K562 (cell line): ENCODE results near the gene EEFSEC. TPM values are rescaled to one million over a fixed set of nuclear protein-coding genes. Genes with fewer than 3 reads are reported as not detected.

Source experiments
- ATAC-seq: fragments of 200-7000 bp; cut with Tn5 transposase; 3 replicates; pipeline ENCODE4 v1.9.1; 2020; ENCODE audit warnings: moderate library complexity
- BruUV-seq: library from RNA; stranded (reverse); fragments of 400-500 nt; replicated peaks from 2 replicates; lab custom pipeline; 2021; lab: Mats Ljungman, UMichigan
- CTCF ChIA-PET: fragments of 300-600 bp; formaldehyde crosslinking; extraction: SDS; loops from one replicate; lab custom pipeline; 2021; ENCODE audit warnings: low intra/inter-chr PET ratio; lab: Yijun Ruan, JAX
- POLR2A ChIA-PET: fragments of 300-600, 350-650 bp; sonication (Branson Sonifier 250); formaldehyde crosslinking; extraction: SDS; loops from one replicate; lab custom pipeline; 2021; ENCODE audit warnings: antibody characterized with exemption, inconsistent platforms; lab: Yijun Ruan, JAX
- DNase-seq, 4 experiments: peaks; one replicate each; pipeline versions ENCODE4 v3.0.0 to v3.0.0-alpha.2; 2011 to 2018; ENCODE audit warnings: low spot score in 3 of 4, mixed read lengths in 3 of 4; ENCODE audit errors: extremely low read depth in 1 of 4
- FAIRE-seq: peaks from 2 replicates; lab custom pipeline; 2011; peaks lifted over from hg19 to GRCh38; lab: Jason Lieb, UNC
- H2AFZ ChIP-seq: 2 replicates; pipeline ENCODE4 v1.6.0; 2011; ENCODE audit warnings: low read depth, low read length, control low read depth, inconsistent platforms
- H3K27ac ChIP-seq: fragments of 200-600 bp; 3 replicates; pipeline ENCODE4 v1.8.0; 2011; ENCODE audit warnings: low read depth, mild to moderate bottlenecking, control low read depth, inconsistent platforms, low read length, moderate library complexity, mixed read lengths; ENCODE audit errors: extremely low read depth
- H3K27me3 ChIP-seq, 2 experiments: fragments of 300-600 bp in 1 of 2; 2 replicates in 1 of 2; 3 replicates in 1 of 2; pipeline versions ENCODE4 v1.6.0 to v1.8.0; 2011; ENCODE audit warnings: inconsistent platforms in 2 of 2, low read length in 2 of 2, mild to moderate bottlenecking in 1 of 2, mixed read lengths in 1 of 2, moderate library complexity in 1 of 2; ENCODE audit not compliant: control insufficient read depth in 2 of 2, insufficient read depth in 2 of 2
- H3K36me3 ChIP-seq: fragments of 300-600 bp; 3 replicates; pipeline ENCODE4 v1.8.0; 2011; ENCODE audit warnings: mild to moderate bottlenecking, low read length, inconsistent platforms; ENCODE audit not compliant: control insufficient read depth, insufficient read depth
- H3K4me1 ChIP-seq, 2 experiments: fragments of 200-600 bp in 1 of 2; replicated peaks in 1 of 2; 2 replicates in 1 of 2; 3 replicates in 1 of 2; pipeline versions ENCODE4 v1.5.1 to v1.8.0; 2011; ENCODE audit warnings: inconsistent platforms in 2 of 2, low read length in 2 of 2, mild to moderate bottlenecking in 1 of 2, mixed read lengths in 1 of 2, moderate library complexity in 1 of 2; ENCODE audit not compliant: control insufficient read depth in 2 of 2, insufficient read depth in 2 of 2
- H3K4me2 ChIP-seq: 2 replicates; pipeline ENCODE4 v1.6.1; 2011; ENCODE audit warnings: low read length, control low read depth, inconsistent platforms, mixed read lengths; ENCODE audit not compliant: insufficient read depth
- H3K4me3 ChIP-seq: fragments of 200-600 bp; sonication (generic), shearing (Covaris generic); 2 replicates; pipeline ENCODE4 v1.5.1; 2016; ENCODE audit warnings: control low read depth, inconsistent platforms
- H3K79me2 ChIP-seq: fragments of 200-600 bp; 3 replicates; pipeline ENCODE4 v1.8.0; 2011; ENCODE audit warnings: low read length, inconsistent platforms; ENCODE audit not compliant: control insufficient read depth, insufficient read depth
- H3K9ac ChIP-seq, 2 experiments: 2 replicates each; pipeline versions ENCODE4 v1.6.0 to v1.6.1; 2011; ENCODE audit warnings: low read depth in 2 of 2, low read length in 2 of 2, control low read depth in 1 of 2, inconsistent platforms in 1 of 2, mild to moderate bottlenecking in 1 of 2, mixed read lengths in 1 of 2; ENCODE audit not compliant: insufficient read depth in 1 of 2
- H3K9me1 ChIP-seq: one replicate; pipeline ENCODE4 v1.6.0; 2011; ENCODE audit warnings: inconsistent platforms, mild to moderate bottlenecking, low read length, moderate library complexity; ENCODE audit not compliant: control insufficient read depth, insufficient read depth
- H3K9me3 ChIP-seq: replicated peaks from 2 replicates; pipeline ENCODE4 v1.5.1; 2011; ENCODE audit warnings: low read depth, low read length, inconsistent platforms; ENCODE audit not compliant: control insufficient read depth, insufficient read depth
- H4K20me1 ChIP-seq: replicated peaks from 2 replicates; pipeline ENCODE4 v1.6.1; 2011; ENCODE audit warnings: low read length, inconsistent platforms, mixed read lengths; ENCODE audit not compliant: control insufficient read depth, insufficient read depth
- CEBPB ChIP-seq: fragments of 450-650 bp; IDR thresholded peaks from 2 replicates; pipeline ENCODE4 v1.6.1; 2016; ENCODE audit warnings: missing genetic modification characterization, missing compliant biosample characterization
- CEBPG ChIP-seq, 3 experiments: fragments of 200-800 bp in 1 of 3; sonication (Bioruptor generic) in 1 of 3; sonication (generic) in 1 of 3; formaldehyde crosslinking in 1 of 3; IDR thresholded peaks in 2 of 3; conservative IDR thresholded peaks in 1 of 3; 2 replicates each; pipeline versions ENCODE4 v1.6.1 to v1.8.0; 2016 to 2022; ENCODE audit warnings: missing compliant biosample characterization in 2 of 3, missing genetic modification characterization in 2 of 3, mild to moderate bottlenecking in 1 of 3, missing genetic modification reagents in 1 of 3
- CREB5 ChIP-seq: fragments of 250-450 bp; sonication (Bioruptor Pico); IDR thresholded peaks from 2 replicates; pipeline ENCODE4 v1.5.0; 2020; ENCODE audit warnings: mild to moderate bottlenecking
- LARP7 ChIP-seq: fragments of 450-650 bp; IDR thresholded peaks from 2 replicates; pipeline ENCODE4 v1.6.1; 2016
- PCBP2 ChIP-seq: fragments of 200-400 bp; formaldehyde crosslinking; IDR thresholded peaks from 2 replicates; pipeline ENCODE4 v1.6.1; 2018; ENCODE audit warnings: low read length, low read depth, mild to moderate bottlenecking, moderate library complexity; ENCODE audit not compliant: poor library complexity, severe bottlenecking
- POLR2AphosphoS5 ChIP-seq: IDR thresholded peaks from 2 replicates; pipeline ENCODE4 v1.6.1; 2011; ENCODE audit warnings: mild to moderate bottlenecking, low read depth, low read length, moderate library complexity; ENCODE audit not compliant: control insufficient read depth, insufficient read depth
- RBM39 ChIP-seq: fragments of 200-400 bp; formaldehyde crosslinking; optimal IDR thresholded peaks from 2 replicates; pipeline ENCODE3; 2018; ENCODE audit warnings: low read depth, low read length
- SMAD2 ChIP-seq: fragments of 150-350 bp; IDR thresholded peaks from 2 replicates; pipeline ENCODE4 v1.6.1; 2014; ENCODE audit warnings: low read depth, mild to moderate bottlenecking, low read length
- TAF9B ChIP-seq: fragments of 450-650 bp; IDR thresholded peaks from 2 replicates; pipeline ENCODE4 v1.6.1; 2018; ENCODE audit warnings: mild to moderate bottlenecking; ENCODE audit not compliant: partially characterized antibody
- ZBED1 ChIP-seq: IDR thresholded peaks from 2 replicates; pipeline ENCODE4 v1.6.1; 2014
- ZNF197 ChIP-seq: fragments of 200-800 bp; sonication (Bioruptor generic); IDR thresholded peaks from 2 replicates; pipeline ENCODE4 v1.6.1; 2016; ENCODE audit warnings: low read depth, missing genetic modification characterization, missing compliant biosample characterization
- ZNF23 ChIP-seq: fragments of 250-450 bp; sonication (Bioruptor Pico); IDR thresholded peaks from 2 replicates; pipeline ENCODE4 v1.4.0; 2020; ENCODE audit warnings: mild to moderate bottlenecking
- WGBS: fragments of 100-300 bp; shearing (Covaris generic); methylation state at CpG from one replicate; pipeline ENCODE4 v1.1.6; 2016; ENCODE audit warnings: low coverage, mixed read lengths; ENCODE audit not compliant: insufficient coverage; ENCODE audit errors: missing lambda C conversion rate; 5-methylcytosine and 5-hydroxymethylcytosine counted together
- in situ Hi-C: fragments of 300-500 bp; cut with MboI; formaldehyde crosslinking; loops from 4 replicates; pipeline ENCODE4 v1.15.0; 2018; ENCODE audit warnings: inconsistent platforms, mixed read lengths
- intact Hi-C: fragments of 100-400 bp; cut with micrococcal nuclease; formaldehyde crosslinking; loops from 2 replicates; pipeline ENCODE4 v1.14.2; 2022
- polyA plus RNA-seq, 8 experiments: library from polyadenylated mRNA; depleted of rRNA in 4 of 8; stranded (reverse) in 5 of 8; unstranded in 3 of 8; fragments of >200 nt; fragmentation: Nextera tagmentation in 2 of 8; fragmentation: Illumina TruSeq in 1 of 8; extraction: Ambion mirVana in 2 of 8; extraction: Trizol in 1 of 8; gene quantifications; 2 replicates each; pipeline versions ENCODE4 v1.2.1 to v1.2.3, GENCODE V29; 2011 to 2014; ENCODE audit warnings: inconsistent platforms in 1 of 8, missing spikeins in 1 of 8
- total RNA-seq, 7 experiments: library from RNA; depleted of rRNA in 6 of 7; stranded (reverse); fragments of >200 nt in 6 of 7; fragmentation: Illumina TruSeq in 2 of 7; extraction: Trizol in 2 of 7; gene quantifications; 2 replicates each; pipeline versions ENCODE4 v1.2.1 to v1.2.3, GENCODE V29; 2011 to 2021; ENCODE audit warnings: low replicate concordance in 1 of 7
- TF ChIP-seq, protein P1 (sequence below): sonication (generic); formaldehyde crosslinking; IDR thresholded peaks from 2 replicates; pipeline ENCODE4 v1.8.0; 2022; ENCODE audit warnings: mild to moderate bottlenecking, low read depth, missing genetic modification reagents

Gene EEFSEC
- total and polyA plus RNA-seq, 9 of the 15 experiments (the other 6 are each of a cell fraction or from before 2014, with no cell fraction given) = 0.35 to 11.8 (median 7.7) TPM

DNA sequence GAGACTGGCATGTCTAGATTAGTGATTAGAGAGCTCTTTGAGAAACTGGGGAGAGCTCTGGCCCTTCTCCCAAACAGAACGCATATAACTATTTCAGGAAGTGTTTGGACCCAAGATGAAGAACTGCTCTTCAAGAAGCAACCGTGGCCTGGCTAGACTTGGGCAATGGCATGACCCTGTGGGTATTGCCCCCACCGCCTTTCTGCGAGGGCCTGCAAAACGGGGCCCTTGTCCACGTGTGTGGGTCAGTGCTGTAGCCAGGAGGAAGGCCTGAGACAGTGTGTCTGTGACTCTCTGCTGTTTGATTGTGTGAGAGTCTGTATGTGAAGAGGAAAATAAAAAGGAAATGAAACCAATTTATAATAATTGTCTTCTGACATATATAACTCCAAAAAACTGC is 42.5 kb downstream of the EEFSEC start:
- FAIRE-seq = no peak
- intact Hi-C loops = no loop called here
- no peak overlapping the region for H3K4me2 ChIP-seq
- no peak overlapping the region for H2AFZ ChIP-seq
- POLR2A ChIA-PET = interaction anchor here (1.1 kb wide), 1 partner anchor 86 kb away, joined by 3 read pairs; no protein-coding TSS in a partner anchor
- H3K9me1 ChIP-seq = peaks cover 3% of the 10 kb centered on the region
- H3K27me3 ChIP-seq = no peaks in the 10 kb centered on the region
- WGBS = 70% methylated on average over 2 of the region's 6 CpGs
- no peak overlapping the region for H3K4me3 ChIP-seq
- no peak for DNase-seq
- TF ChIP-seq SMAD2 = no peak
- TF ChIP-seq PCBP2 = no peak
- peak; percentile 18; the same call in 1 of the 2 replicates for TF ChIP-seq CEBPB (tag)
- no peak for TF ChIP-seq LARP7
- no peak for TF ChIP-seq CEBPG (CRISPR knock-in tag; IDR thresholded peaks at IDR 0.05)
- TF ChIP-seq CEBPG (tag; conservative IDR thresholded peaks at IDR 0.05 in 1 of 2, IDR thresholded peaks at IDR 0.05 in 1 of 2) = peak in 1 of 2 experiments; percentile 26; a peak in 2 of 4 replicates
- CTCF ChIA-PET = no interaction called here
- in situ Hi-C loops = no loop called here
- H3K27ac ChIP-seq = 0 out of 3 replicates have a peak overlapping the region, but pooled peaks have one; percentile 22
- H3K79me2 ChIP-seq = no peaks in the 10 kb centered on the region
- peaks cover 0 to 27% of the 10 kb centered on the region in 2 experiments; a peak in 3 of 5 replicates for H3K4me1 ChIP-seq
- peaks cover 5% of the 10 kb centered on the region; the same call in 2 of the 3 replicates for H3K36me3 ChIP-seq
- BruUV-seq = no TSS peak
- H4K20me1 ChIP-seq = no peaks in the 10 kb centered on the region
- no peak overlapping the region; a peak in 1 of 4 replicates for H3K9ac ChIP-seq
- no peaks in the 10 kb centered on the region for H3K9me3 ChIP-seq
- no peak for ATAC-seq

- Histone ChIP-seq H3K4me2 (no peak overlapping the region), H3K79me2 (no peaks in the 10 kb centered on the region), H3K4me3 (no peak overlapping the region), H3K27me3 (no peaks in the 10 kb centered on the region), H3K9ac (no peak overlapping the region), H3K9me3 (no peaks in the 10 kb centered on the region), H2AFZ (no peak overlapping the region), H3K27ac (no peak overlapping the region), H3K36me3 (peaks cover 5% of the 10 kb centered on the region; the same call in 2 of the 3 replicates), H4K20me1 (no peaks in the 10 kb centered on the region), H3K4me1 (peaks cover 0 to 25% of the 10 kb centered on the region in 2 experiments; a peak in 3 of 5 replicates), H3K9me1 (peaks cover 2% of the 10 kb centered on the region)
- ChIA-PET CTCF (no interaction called here), POLR2A (interaction anchor here (0.6 kb wide), 1 partner anchor 9 kb away, joined by 3 read pairs; no protein-coding TSS in a partner anchor)
- no TSS peak for BruUV-seq
- FAIRE-seq (no peak), DNase-seq (no peak), ATAC-seq (no peak)
- in situ Hi-C loops = no loop called here
- intact Hi-C loops = no loop called here
- 64% methylated on average over 4 of the region's 4 CpGs for WGBS
- TF ChIP-seq ZNF23 (no peak), POLR2AphosphoS5 (no peak), ZBED1 (no peak), ZNF197 (CRISPR knock-in tag) (no peak), CREB5 (CRISPR knock-in tag) (no peak), TAF9B (no peak), RBM39 (no peak)
- TF ChIP-seq, protein P1, sequence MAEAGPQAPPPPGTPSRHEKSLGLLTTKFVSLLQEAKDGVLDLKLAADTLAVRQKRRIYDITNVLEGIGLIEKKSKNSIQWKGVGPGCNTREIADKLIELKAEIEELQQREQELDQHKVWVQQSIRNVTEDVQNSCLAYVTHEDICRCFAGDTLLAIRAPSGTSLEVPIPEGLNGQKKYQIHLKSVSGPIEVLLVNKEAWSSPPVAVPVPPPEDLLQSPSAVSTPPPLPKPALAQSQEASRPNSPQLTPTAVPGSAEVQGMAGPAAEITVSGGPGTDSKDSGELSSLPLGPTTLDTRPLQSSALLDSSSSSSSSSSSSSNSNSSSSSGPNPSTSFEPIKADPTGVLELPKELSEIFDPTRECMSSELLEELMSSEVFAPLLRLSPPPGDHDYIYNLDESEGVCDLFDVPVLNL (CRISPR knock-in tag) = no peak
Measured at GRCh38 chr3:128196647-128197046, 43.4 kb downstream of the EEFSEC start.
